ENCODE measurements around the gene DRC1. TPM values are rescaled to one million over a fixed set of nuclear protein-coding genes. Genes with fewer than 3 reads are reported as not detected.

The DRC1 gene
- polyA plus RNA-seq, 1 donor from 2014 or later = 0.16 TPM

DNA sequence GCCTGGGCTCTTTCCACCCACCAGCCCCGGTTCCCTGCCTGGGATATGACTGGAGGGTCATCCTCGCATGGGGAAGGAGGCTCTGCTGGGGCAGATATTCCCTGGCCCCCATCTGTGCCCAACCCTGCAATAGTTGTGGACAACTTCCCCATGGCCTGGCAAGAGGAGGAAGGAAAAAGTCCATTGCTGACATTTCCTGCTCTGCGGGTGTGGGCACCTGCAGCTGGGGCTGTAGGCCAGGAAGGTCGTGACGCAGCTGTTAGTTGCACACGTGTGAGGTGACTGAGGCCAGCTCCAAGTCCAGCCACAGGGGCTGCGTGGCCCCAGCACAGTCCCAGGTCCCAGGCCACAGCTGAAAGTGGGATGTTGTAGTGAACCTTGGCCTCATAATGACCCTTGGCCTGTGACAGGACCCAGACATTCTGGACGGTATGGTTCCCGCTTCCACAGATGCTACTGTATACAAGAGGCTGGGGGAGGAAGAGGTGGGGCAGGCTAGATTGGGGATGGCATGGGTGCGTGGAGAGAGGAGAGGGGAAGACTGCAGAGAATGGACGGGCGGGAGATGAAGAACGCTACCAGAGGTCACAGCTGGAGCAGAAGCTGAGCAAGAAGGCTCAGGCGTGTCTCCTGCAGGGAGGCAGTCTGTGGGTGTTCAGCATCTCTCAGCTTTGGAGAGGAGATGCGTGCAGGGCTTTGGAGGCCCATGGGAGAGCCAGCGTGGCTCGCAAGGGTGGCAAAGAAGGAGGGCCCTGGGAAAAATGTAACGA lies 54.1 kb downstream of the DRC1 start:
- Histone ChIP-seq H3K36me3 (ENCODE audit: insufficient read depth, low read length) (no peaks in the 10 kb centered on the region), H3K4me3 (ENCODE audit: low read length) (no peak overlapping the region), H3K4me2 (ENCODE audit: low read length) (no peak overlapping the region), H3F3A (ENCODE audit: insufficient read depth, low read length, poor library complexity, severe bottlenecking) (no peaks in the 10 kb centered on the region), H3K9me2 (ENCODE audit: insufficient read depth, low read length) (no peaks in the 10 kb centered on the region), H3K9ac (ENCODE audit: low read length) (no peak overlapping the region), H3K79me2 (replicated peaks; ENCODE audit: insufficient read depth, low read length) (no peaks in the 10 kb centered on the region), H2AFZ (ENCODE audit: low read depth, low read length) (no peak overlapping the region), H3K27me3 (ENCODE audit: insufficient read depth, low read depth, low read length) (no peaks in the 10 kb centered on the region), H3K27ac (ENCODE audit: low read length) (no peak overlapping the region), H3K9me3 (ENCODE audit: low read length) (no peaks in the 10 kb centered on the region), H4K20me1 (ENCODE audit: insufficient read depth) (no peaks in the 10 kb centered on the region)
- TF ChIP-seq MXI1 (conservative IDR thresholded peaks at IDR 0.05; ENCODE audit: poor library complexity, severe bottlenecking) (no peak), EZH2 (IDR thresholded peaks at IDR 0.05; ENCODE audit: borderline replicate concordance, insufficient read depth, low read length, poor library complexity, severe bottlenecking) (no peak), TAF1 (IDR thresholded peaks at IDR 0.05; ENCODE audit: low read depth) (no peak), POLR2AphosphoS5 (IDR thresholded peaks at IDR 0.05) (no peak), SMC3 (conservative IDR thresholded peaks at IDR 0.05; ENCODE audit: poor library complexity) (no peak), EP300 (conservative IDR thresholded peaks at IDR 0.05; ENCODE audit: poor library complexity, severe bottlenecking) (no peak), RAD21 (conservative IDR thresholded peaks at IDR 0.05) (no peak)
- TF ChIP-seq, protein P1, sequence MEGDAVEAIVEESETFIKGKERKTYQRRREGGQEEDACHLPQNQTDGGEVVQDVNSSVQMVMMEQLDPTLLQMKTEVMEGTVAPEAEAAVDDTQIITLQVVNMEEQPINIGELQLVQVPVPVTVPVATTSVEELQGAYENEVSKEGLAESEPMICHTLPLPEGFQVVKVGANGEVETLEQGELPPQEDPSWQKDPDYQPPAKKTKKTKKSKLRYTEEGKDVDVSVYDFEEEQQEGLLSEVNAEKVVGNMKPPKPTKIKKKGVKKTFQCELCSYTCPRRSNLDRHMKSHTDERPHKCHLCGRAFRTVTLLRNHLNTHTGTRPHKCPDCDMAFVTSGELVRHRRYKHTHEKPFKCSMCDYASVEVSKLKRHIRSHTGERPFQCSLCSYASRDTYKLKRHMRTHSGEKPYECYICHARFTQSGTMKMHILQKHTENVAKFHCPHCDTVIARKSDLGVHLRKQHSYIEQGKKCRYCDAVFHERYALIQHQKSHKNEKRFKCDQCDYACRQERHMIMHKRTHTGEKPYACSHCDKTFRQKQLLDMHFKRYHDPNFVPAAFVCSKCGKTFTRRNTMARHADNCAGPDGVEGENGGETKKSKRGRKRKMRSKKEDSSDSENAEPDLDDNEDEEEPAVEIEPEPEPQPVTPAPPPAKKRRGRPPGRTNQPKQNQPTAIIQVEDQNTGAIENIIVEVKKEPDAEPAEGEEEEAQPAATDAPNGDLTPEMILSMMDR (IDR thresholded peaks at IDR 0.05; ENCODE audit: poor library complexity, severe bottlenecking) = no peak
- TF ChIP-seq, protein P2, sequence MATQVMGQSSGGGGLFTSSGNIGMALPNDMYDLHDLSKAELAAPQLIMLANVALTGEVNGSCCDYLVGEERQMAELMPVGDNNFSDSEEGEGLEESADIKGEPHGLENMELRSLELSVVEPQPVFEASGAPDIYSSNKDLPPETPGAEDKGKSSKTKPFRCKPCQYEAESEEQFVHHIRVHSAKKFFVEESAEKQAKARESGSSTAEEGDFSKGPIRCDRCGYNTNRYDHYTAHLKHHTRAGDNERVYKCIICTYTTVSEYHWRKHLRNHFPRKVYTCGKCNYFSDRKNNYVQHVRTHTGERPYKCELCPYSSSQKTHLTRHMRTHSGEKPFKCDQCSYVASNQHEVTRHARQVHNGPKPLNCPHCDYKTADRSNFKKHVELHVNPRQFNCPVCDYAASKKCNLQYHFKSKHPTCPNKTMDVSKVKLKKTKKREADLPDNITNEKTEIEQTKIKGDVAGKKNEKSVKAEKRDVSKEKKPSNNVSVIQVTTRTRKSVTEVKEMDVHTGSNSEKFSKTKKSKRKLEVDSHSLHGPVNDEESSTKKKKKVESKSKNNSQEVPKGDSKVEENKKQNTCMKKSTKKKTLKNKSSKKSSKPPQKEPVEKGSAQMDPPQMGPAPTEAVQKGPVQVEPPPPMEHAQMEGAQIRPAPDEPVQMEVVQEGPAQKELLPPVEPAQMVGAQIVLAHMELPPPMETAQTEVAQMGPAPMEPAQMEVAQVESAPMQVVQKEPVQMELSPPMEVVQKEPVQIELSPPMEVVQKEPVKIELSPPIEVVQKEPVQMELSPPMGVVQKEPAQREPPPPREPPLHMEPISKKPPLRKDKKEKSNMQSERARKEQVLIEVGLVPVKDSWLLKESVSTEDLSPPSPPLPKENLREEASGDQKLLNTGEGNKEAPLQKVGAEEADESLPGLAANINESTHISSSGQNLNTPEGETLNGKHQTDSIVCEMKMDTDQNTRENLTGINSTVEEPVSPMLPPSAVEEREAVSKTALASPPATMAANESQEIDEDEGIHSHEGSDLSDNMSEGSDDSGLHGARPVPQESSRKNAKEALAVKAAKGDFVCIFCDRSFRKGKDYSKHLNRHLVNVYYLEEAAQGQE (IDR thresholded peaks at IDR 0.05; ENCODE audit: borderline replicate concordance) = no peak

DNA sequence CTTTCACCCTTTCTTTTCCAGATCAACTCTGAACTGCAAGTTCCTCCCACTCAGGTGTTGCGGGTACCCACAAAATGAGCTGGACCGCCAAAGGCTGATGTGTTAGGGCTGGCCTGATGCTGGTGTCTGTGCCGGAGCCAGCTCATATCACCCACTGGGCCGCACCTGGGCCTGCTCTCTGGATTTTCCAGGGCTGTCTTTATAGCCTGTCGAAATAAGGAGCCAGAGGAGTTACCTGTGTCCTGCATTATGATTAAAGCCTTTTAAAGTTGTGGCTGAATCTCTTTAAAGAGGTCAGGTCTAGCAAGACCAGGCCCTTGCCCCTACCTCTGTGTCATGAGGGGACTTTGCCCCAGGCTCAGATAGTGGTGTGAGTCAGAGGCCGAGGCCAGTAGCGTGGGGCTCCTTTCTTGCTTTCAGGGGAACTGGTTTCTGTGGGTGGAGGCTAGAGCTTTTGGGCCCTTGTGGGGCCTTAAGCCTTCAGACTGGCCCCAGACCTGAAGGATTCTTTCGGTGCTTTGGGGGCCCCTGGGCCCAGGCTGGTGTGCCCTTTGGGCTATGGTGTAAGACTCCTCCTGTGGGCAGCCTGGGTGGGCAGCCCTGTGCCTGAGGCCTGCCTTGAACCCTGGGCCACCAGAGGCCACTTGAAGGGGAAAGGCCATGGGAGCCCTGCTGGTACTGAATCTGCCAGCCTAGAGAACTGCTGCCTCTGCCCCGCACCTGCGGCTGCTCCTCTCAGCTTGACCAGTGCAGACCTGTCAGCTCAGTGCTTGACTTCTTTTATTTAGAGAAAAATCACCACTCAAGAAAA lies 54.9 kb downstream of the DRC1 start:
- Histone ChIP-seq H3K9ac (ENCODE audit: low read length) (no peak overlapping the region), H4K20me1 (ENCODE audit: insufficient read depth) (no peaks in the 10 kb centered on the region), H3K79me2 (replicated peaks; ENCODE audit: insufficient read depth, low read length) (no peaks in the 10 kb centered on the region), H3K4me3 (ENCODE audit: low read length) (no peak overlapping the region), H3K27ac (ENCODE audit: low read length) (no peak overlapping the region), H3F3A (ENCODE audit: insufficient read depth, low read length, poor library complexity, severe bottlenecking) (no peaks in the 10 kb centered on the region), H3K9me3 (ENCODE audit: low read length) (no peaks in the 10 kb centered on the region), H2AFZ (ENCODE audit: low read depth, low read length) (no peak overlapping the region), H3K4me2 (ENCODE audit: low read length) (no peak overlapping the region), H3K9me2 (ENCODE audit: insufficient read depth, low read length) (no peaks in the 10 kb centered on the region), H3K27me3 (ENCODE audit: insufficient read depth, low read depth, low read length) (no peaks in the 10 kb centered on the region), H3K36me3 (ENCODE audit: insufficient read depth, low read length) (no peaks in the 10 kb centered on the region)
- TF ChIP-seq POLR2AphosphoS5 (IDR thresholded peaks at IDR 0.05) = no peak

Data from neural cell (in vitro differentiated cells).